Right cardiac atrium (tissue), 5 donors: Measurements from ENCODE around the gene POMC. TPM values are rescaled to one million over a fixed set of nuclear protein-coding genes. Genes with fewer than 3 reads are reported as not detected.
"Not testable (repeated sequence)": the region's sequence is repeated elsewhere in the genome, so short reads cannot be mapped to it uniquely, and the experiment has no call there.

Source experiments
- ATAC-seq, 2 donors: fragments of 200-7000 bp; cut with Tn5 transposase; one replicate each; pipeline versions ENCODE4 v1.8.0 to v1.9.1; 2020; ENCODE audit warnings: moderate library complexity in 2 of 2, mild to moderate bottlenecking in 1 of 2
- DNase-seq, 3 donors: peaks; one replicate each; pipeline ENCODE4 v3.0.0-alpha.2; 2020
- H3K27ac ChIP-seq: one replicate; pipeline ENCODE4 v1.5.1; 2013; ENCODE audit warnings: mild to moderate bottlenecking, low read length, control low read depth, moderate library complexity
- H3K27me3 ChIP-seq: one replicate; pipeline ENCODE4 v1.6.1; 2013; ENCODE audit not compliant: control insufficient read depth, insufficient read depth
- H3K4me1 ChIP-seq: one replicate; pipeline ENCODE4 v1.6.1; 2013; ENCODE audit warnings: low read length; ENCODE audit not compliant: control insufficient read depth, insufficient read depth
- H3K4me3 ChIP-seq: one replicate; pipeline ENCODE4 v1.5.1; 2013; ENCODE audit warnings: low read length, control low read depth
- H3K9me3 ChIP-seq: one replicate; pipeline ENCODE4 v1.6.1; 2013; ENCODE audit warnings: low read length; ENCODE audit not compliant: control insufficient read depth
- WGBS: extraction: QIAGEN DNeasy Blood & Tissue Kit; methylation state at CpG from one replicate; pipeline ENCODE4 v1.1.7; 2013; 5-methylcytosine and 5-hydroxymethylcytosine counted together
- intact Hi-C, 4 donors: fragments of 100-400 bp; cut with DNase I; formaldehyde crosslinking; loops; one replicate each; pipeline versions ENCODE4 v1.11.0 to v1.14.0; 2022 to 2023
- polyA plus RNA-seq: library from polyadenylated mRNA; stranded (reverse); fragments of 200-250 nt; gene quantifications from one replicate; pipeline ENCODE4 v1.2.3, GENCODE V29; 2013
- total RNA-seq, 4 donors: library from RNA; stranded (reverse); fragmentation: NEBNext Ultra II Directional; extraction: Animal tissue kit (Norgen Biotek cat#: 25700); gene quantifications; one replicate each; pipeline ENCODE4 v1.2.1, GENCODE V29; 2021
- donor health status: healthy with polysubstance abuse.
- donor health status: DM: no; HTN: yes; CAD: no.
- donor health status: DM: no; HTN: no; CAD: no.
- donor health status: DM: no; HTN: yes; CAD: no; lungs with severe emphysema.
- donor health status: DM: yes; HTN: yes; CAD: no.

POMC gene
- total and polyA plus RNA-seq, 5 donors: 5.0 to 13.2 (median 6.8) TPM

DNA sequence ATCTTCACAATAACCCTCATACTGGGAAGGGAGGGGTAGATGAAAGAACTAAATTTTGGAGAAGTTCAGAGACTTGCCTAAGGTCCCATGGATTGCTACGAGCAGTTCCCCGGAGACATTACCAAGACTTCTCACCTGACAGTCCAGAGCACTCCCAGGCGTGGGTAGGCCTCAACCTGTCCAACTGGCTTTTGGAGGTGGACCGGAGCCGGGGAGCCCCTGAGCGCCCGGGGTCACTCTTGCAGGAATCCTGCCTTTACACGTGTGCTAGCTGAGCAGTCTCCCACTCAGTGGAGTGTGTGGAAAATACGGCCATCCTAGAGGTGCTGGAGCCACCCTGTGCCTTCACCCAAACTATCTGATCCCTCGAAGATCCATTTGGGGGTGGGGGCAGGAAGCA is 8.0 kb downstream of the POMC start:
- ATAC-seq: no peak

DNA sequence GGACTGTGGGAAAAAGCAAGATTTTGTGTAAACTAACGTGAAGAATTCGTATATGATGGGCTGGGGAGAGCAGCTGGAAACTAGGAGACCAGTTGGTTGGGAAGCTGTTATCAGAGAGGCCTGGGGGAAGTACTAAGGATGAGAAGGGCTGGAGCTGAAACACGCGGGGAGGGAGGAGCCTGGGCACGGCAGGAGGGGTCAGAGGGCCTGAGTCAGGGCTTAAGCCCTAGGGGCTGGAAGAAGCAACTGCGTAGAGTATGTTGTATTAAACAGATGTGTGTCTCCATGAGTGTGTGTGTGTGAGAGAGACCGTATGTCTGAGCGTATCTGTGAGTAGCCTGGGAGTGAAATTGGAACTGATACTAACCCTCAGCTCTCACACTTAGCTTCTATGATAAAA is 8.4 kb downstream of the POMC start:
- peaks cover 3% of the 10 kb centered on the region for H3K4me1 ChIP-seq
- 56% methylated on average over 8 of the region's 8 CpGs for WGBS
- peak in 1 of 2 donors; percentile 27 for ATAC-seq
- H3K27me3 ChIP-seq: no peaks in the 10 kb centered on the region
- no peak overlapping the region for H3K27ac ChIP-seq
- no peak overlapping the region for H3K4me3 ChIP-seq
- H3K9me3 ChIP-seq: no peaks in the 10 kb centered on the region
- no peak for DNase-seq
- intact Hi-C loops: no loop called here

More for the DNA sequence above, 8.0 kb downstream of the POMC start:
- WGBS: 93% methylated on average over 10 of the region's 10 CpGs
- peaks cover 3% of the 10 kb centered on the region for H3K4me1 ChIP-seq
- no peak for DNase-seq
- intact Hi-C loops: no loop called here
- no peak overlapping the region for H3K27ac ChIP-seq
- no peaks in the 10 kb centered on the region for H3K9me3 ChIP-seq
- no peak overlapping the region for H3K4me3 ChIP-seq
- H3K27me3 ChIP-seq: no peaks in the 10 kb centered on the region

GRCh38 chr2:25158096-25158852 is 10.1 kb downstream of the POMC start:
- ATAC-seq: no peak
- 94% methylated on average over 11 of the region's 11 CpGs for WGBS
- no peaks in the 10 kb centered on the region for H3K27me3 ChIP-seq
- DNase-seq: no peak
- H3K9me3 ChIP-seq: no peaks in the 10 kb centered on the region
- no peak overlapping the region for H3K27ac ChIP-seq
- H3K4me3 ChIP-seq: no peak overlapping the region
- peaks cover 3% of the 10 kb centered on the region for H3K4me1 ChIP-seq
- intact Hi-C loops: no loop called here

DNA sequence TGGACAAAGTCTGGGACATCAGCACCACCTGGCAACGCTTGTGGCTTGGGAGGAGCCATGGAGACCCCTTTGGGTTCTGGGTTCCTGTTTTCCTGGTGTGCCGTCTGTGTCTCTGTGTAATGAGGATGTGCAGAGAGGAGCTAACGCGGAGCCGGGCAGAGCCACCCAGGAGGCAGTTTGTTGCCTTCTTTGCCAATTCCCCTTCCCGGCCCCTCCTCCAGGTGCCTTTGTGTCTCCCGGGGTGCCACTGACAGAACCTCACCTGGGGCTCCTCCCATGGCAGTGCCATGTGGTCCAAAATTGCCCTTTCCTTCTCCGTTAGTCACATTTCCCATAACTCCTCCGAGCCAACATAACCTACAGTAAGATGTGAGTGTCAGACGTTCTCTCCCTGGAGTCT is 13.0 kb downstream of the POMC start:
- no peaks in the 10 kb centered on the region for H3K27me3 ChIP-seq
- intact Hi-C loops: no loop called here
- no peak overlapping the region for H3K4me3 ChIP-seq
- WGBS: 84% methylated on average over 10 of the region's 10 CpGs
- H3K27ac ChIP-seq: no peak overlapping the region
- ATAC-seq (no peak), DNase-seq (no peak)
- H3K4me1 ChIP-seq: no peaks in the 10 kb centered on the region
- no peaks in the 10 kb centered on the region for H3K9me3 ChIP-seq

DNA sequence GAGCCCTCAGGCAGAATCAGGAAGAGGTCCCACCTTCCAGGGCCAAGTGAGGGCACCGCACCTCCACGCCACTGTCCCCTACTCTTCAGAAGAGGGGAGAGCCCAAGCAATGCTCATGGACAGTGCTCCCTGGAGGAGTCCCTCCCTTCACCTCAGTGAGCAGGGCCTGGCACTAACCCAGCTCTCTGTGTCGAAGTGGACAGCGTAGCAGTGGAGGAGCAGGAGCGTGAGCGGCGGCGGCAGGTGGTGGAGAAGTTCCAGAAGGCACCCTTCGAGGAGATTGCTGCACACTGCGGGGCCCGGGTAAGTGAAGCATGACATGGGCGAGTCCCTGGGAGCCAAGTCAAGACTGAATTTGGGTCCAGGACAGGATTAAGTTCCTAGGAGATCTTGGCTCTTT is 16.7 kb downstream of the POMC start:
- Histone ChIP-seq H3K9me3 (no peaks in the 10 kb centered on the region), H3K4me1 (no peaks in the 10 kb centered on the region), H3K27me3 (no peaks in the 10 kb centered on the region), H3K27ac (no peak overlapping the region), H3K4me3 (no peak overlapping the region)
- ATAC-seq (no peak), DNase-seq (no peak)
- WGBS: 91% methylated on average over 12 of the region's 12 CpGs
- intact Hi-C loops: no loop called here

GRCh38 chr2:25150993-25151392 is 17.4 kb downstream of the POMC start:
- intact Hi-C loops, H3K4me1 ChIP-seq, H3K4me3 ChIP-seq, H3K27ac ChIP-seq, H3K27me3 ChIP-seq, DNase-seq, ATAC-seq, H3K9me3 ChIP-seq: not testable (repeated sequence)
- WGBS: 95% methylated on average over 5 of the region's 5 CpGs

DNA sequence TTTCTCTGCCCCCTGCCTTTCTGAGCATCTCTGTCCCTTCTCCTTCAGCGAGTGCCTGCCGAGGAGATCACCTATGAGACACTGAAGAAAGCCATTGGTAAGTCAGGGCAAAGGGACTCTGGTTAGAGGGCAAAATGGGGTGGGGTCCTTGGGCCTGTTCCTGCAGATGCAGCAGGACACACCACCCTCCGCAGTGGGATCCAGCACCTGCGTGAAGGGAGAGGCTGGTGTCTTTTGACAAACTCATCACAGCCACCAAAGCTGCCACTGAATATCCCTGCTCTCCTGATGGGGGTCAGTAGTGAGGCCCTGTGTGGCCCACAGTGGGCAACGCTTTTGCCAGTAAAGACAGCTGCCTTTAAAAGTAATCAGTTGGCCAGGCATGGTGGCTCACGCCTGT is 18.7 kb downstream of the POMC start:
- intact Hi-C loops: no loop called here
- Histone ChIP-seq H3K9me3 (no peaks in the 10 kb centered on the region), H3K27me3 (no peaks in the 10 kb centered on the region), H3K4me1 (no peaks in the 10 kb centered on the region), H3K4me3 (no peak overlapping the region), H3K27ac (no peak overlapping the region)
- ATAC-seq: no peak
- WGBS: 95% methylated on average over 6 of the region's 6 CpGs
- no peak for DNase-seq

DNA sequence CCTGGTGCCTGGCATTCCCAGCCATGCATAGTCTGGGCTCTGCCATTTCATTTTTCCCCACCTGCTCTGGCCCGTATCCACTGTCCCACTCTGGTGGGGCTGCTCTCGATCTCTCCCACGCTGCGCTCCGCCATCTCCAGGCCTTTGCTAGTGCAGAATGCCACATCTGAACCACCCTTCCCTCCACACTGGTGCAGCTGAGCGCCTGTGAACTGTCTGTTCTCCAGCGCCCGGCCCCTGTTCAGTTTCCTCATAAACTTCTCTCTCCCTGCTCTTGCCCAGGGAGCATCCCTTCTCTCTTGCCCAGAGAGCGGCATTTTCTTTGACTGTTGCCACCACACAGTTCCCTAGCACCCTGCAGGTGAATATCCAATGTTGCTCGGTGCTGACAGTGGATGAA is 21.5 kb downstream of the POMC start:
- H3K27ac ChIP-seq: no peak overlapping the region
- DNase-seq: no peak
- no peaks in the 10 kb centered on the region for H3K9me3 ChIP-seq
- H3K4me1 ChIP-seq: no peaks in the 10 kb centered on the region
- H3K4me3 ChIP-seq: no peak overlapping the region
- 97% methylated on average over 10 of the region's 10 CpGs for WGBS
- H3K27me3 ChIP-seq: no peaks in the 10 kb centered on the region
- intact Hi-C loops: no loop called here
- no peak for ATAC-seq

- DNase-seq (no peak), ATAC-seq (no peak)
- intact Hi-C loops: no loop called here
- H3K4me3 ChIP-seq: no peak overlapping the region
- H3K27me3 ChIP-seq: no peaks in the 10 kb centered on the region
- 92% methylated on average over 6 of the region's 6 CpGs for WGBS
- H3K27ac ChIP-seq: no peak overlapping the region
- no peaks in the 10 kb centered on the region for H3K9me3 ChIP-seq
- no peaks in the 10 kb centered on the region for H3K4me1 ChIP-seq
Measured at GRCh38 chr2:25145803-25146202, 22.6 kb downstream of the POMC start.

GRCh38 chr2:25141120-25141519 is 27.3 kb downstream of the POMC start:
- H3K27ac ChIP-seq: no peak overlapping the region
- intact Hi-C loops: no loop called here
- H3K27me3 ChIP-seq: no peaks in the 10 kb centered on the region
- 85% methylated on average over 8 of the region's 8 CpGs for WGBS
- no peaks in the 10 kb centered on the region for H3K4me1 ChIP-seq
- H3K9me3 ChIP-seq: no peaks in the 10 kb centered on the region
- ATAC-seq (no peak), DNase-seq (no peak)
- no peak overlapping the region for H3K4me3 ChIP-seq

- intact Hi-C loops, DNase-seq, H3K4me3 ChIP-seq, H3K9me3 ChIP-seq, H3K4me1 ChIP-seq, H3K27me3 ChIP-seq, H3K27ac ChIP-seq, ATAC-seq: not testable (repeated sequence)
- WGBS: 97% methylated on average over 4 of the region's 4 CpGs
Measured at GRCh38 chr2:25140535-25140934, 27.8 kb downstream of the POMC start.

GRCh38 chr2:25132693-25133092 is 35.7 kb downstream of the POMC start:
- ATAC-seq (no peak), DNase-seq (no peak)
- no peaks in the 10 kb centered on the region for H3K9me3 ChIP-seq
- intact Hi-C loops: no loop called here
- H3K27ac ChIP-seq: no peak overlapping the region
- H3K4me3 ChIP-seq: no peak overlapping the region
- H3K4me1 ChIP-seq: no peaks in the 10 kb centered on the region
- no peaks in the 10 kb centered on the region for H3K27me3 ChIP-seq
- WGBS: 90% methylated on average over 13 of the region's 13 CpGs
